ENCODE data around the gene MPHOSPH9.

- peak in 1 of 7 experiments; percentile 10 for TF ChIP-seq CTCF (IDR thresholded peaks at IDR 0.05)
- peak in 1 of 4 donors; percentile 49 for TF ChIP-seq POLR2A (IDR thresholded peaks at IDR 0.05)
- no peak for TF ChIP-seq EP300 (IDR thresholded peaks at IDR 0.05)
Observed at GRCh38 chr12:123233505-123234308, 766 bp upstream of the MPHOSPH9 start.

Data from stomach (tissue), 4 donors.